Coronary artery (tissue), 2 donors: ENCODE results near the gene SH3BP5.

Source experiments
- DNase-seq: peaks from one replicate; pipeline ENCODE4 v3.0.0-alpha.2; 2017; ENCODE audit warnings: low spot score
- H3K27ac ChIP-seq, 2 donors: fragments of 200-600 bp; sonication (generic); one replicate each; pipeline ENCODE4 v1.5.1; 2016 to 2019
- H3K4me3 ChIP-seq: fragments of 200-600 bp; sonication (generic); 2 replicates; pipeline ENCODE4 v1.5.1; 2016; ENCODE audit warnings: mild to moderate bottlenecking, moderate library complexity
- TF ChIP-seq, protein P1 (sequence below): fragments of 200-600 bp; sonication (generic); IDR thresholded peaks from one replicate; pipeline ENCODE4 v1.5.1; 2019; ENCODE audit warnings: antibody characterized with exemption

The SH3BP5 gene

DNA sequence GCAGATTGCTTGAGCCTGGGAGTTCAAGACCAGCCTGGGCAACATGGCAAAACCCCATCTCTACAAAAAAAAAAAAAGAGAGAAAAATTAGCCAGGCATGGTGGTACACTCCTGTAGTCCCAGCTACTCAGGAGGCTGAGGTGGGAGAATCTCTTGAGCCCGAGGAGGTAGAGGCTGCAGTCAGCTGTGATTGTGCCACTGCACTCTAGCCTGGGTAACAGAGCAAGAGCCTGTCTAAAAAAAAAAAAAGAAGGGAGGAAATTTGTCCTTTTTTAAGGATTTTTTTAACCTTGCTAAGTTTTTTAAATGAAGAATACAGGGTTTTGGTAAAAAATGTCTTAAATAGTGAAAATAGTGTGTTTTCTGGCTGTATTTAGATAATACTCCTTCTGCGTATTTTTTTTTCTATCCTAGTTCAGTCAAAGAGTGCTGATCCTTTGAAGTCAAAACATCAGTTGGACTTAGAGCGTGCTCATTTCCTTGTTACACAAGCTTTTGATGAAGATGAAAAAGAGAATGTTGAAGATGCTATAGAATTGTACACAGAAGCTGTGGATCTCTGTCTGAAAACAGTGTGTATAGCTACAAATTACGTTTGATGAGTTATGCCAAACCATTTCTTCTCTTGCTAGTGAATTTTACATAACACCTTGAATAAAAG lies 115.2 kb downstream of the SH3BP5 start:
- no peak overlapping the region for H3K27ac ChIP-seq
- no peak overlapping the region for H3K4me3 ChIP-seq
- DNase-seq, result no peak
- TF ChIP-seq, protein P1, sequence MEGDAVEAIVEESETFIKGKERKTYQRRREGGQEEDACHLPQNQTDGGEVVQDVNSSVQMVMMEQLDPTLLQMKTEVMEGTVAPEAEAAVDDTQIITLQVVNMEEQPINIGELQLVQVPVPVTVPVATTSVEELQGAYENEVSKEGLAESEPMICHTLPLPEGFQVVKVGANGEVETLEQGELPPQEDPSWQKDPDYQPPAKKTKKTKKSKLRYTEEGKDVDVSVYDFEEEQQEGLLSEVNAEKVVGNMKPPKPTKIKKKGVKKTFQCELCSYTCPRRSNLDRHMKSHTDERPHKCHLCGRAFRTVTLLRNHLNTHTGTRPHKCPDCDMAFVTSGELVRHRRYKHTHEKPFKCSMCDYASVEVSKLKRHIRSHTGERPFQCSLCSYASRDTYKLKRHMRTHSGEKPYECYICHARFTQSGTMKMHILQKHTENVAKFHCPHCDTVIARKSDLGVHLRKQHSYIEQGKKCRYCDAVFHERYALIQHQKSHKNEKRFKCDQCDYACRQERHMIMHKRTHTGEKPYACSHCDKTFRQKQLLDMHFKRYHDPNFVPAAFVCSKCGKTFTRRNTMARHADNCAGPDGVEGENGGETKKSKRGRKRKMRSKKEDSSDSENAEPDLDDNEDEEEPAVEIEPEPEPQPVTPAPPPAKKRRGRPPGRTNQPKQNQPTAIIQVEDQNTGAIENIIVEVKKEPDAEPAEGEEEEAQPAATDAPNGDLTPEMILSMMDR, result no peak

- TF ChIP-seq, protein P1, result no peak
- no peak for DNase-seq
- H3K4me3 ChIP-seq, result no peak overlapping the region
- no peak overlapping the region for H3K27ac ChIP-seq
Measured at GRCh38 chr3:15216501-15216900, 115.9 kb downstream of the SH3BP5 start.

DNA sequence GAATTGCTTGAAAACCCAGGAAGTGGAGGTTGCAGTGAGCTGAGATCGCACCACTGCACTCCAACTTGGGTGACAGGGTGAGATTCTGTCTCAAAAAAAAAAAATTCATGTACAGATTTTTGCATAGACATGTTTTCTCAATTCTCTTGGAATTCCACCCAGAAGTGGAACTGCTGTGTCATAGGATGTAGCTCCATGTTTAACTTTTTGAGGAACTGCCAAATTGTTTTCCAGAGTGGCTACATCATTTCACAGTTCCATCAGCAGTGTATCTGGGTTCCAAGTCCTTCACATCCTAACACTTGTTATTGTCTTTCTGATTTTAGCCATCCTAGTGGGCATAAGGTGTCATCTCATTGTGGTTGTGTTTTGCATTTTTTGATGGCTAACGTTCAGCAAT lies 116.4 kb downstream of the SH3BP5 start:
- TF ChIP-seq, protein P1, result no peak
- H3K4me3 ChIP-seq, result no peak overlapping the region
- H3K27ac ChIP-seq, result no peak overlapping the region
- no peak for DNase-seq

GRCh38 chr3:15214758-15215157 lies 117.6 kb downstream of the SH3BP5 start:
- TF ChIP-seq, protein P1, result no peak

DNA sequence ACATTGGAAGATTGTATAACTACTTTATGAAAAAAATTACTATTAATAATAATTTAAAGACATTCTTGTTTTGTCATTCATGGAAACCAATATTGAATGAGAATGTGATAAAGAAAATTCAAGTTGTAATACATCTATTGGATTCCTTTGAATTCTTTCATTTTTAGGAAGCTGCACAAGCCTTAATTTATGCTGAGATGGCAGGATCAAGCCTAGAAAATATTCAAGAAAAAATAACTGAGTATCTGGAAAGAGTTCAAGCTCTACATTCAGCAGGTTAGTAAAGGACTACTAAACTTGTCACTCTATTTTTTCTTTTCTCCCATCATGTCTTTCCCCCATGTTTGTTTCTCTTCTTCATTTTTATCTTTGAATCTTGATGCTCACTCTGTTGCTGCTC lies 120.4 kb downstream of the SH3BP5 start:
- no peak overlapping the region for H3K4me3 ChIP-seq
- no peak for DNase-seq
- TF ChIP-seq, protein P1, result no peak
- H3K27ac ChIP-seq, result no peak overlapping the region

More at GRCh38 chr3:15214758-15215157, 117.6 kb downstream of the SH3BP5 start:
- no peak for DNase-seq
- no peak overlapping the region for H3K27ac ChIP-seq
- H3K4me3 ChIP-seq, result no peak overlapping the region

DNA sequence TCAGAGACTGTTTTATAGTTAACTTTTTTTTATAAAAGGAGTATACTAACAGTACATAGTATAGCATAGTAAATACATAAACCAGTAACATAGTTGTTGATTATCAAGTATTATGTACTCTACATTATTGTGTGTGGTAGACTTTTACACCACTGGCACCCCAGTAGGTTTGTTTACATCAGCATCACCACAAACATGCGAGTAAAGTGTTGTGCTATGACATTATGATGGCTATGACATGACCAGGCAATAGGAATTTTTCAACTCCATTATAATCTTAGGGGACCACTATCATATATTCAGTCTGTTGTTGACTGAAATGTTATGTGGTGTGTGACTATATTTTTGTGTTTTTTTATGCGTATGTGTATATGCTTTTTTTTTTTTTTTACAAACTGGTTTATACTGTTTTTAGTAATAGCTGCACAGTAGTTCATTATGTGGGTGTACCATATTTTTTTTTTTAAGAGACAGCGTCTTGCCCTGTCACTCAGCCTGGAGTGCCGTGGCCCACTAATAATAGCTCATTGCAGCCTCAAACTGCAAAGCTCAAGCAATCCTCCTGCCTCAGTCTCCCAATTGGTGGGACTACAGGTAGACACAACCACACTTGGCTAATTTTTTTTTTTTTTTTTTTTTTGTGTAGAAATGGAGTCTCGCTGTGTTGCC lies 124.4 kb downstream of the SH3BP5 start:
- peak overlapping the region in 1 of 2 donors; percentile 99 for H3K27ac ChIP-seq
- TF ChIP-seq, protein P1, result no peak
- peak overlapping the region; percentile 87 for H3K4me3 ChIP-seq

More for the DNA sequence above, 124.4 kb downstream of the SH3BP5 start:
- no peak for DNase-seq
